Liver (tissue), 3 donors: ENCODE data around the gene VDAC1.
"Not testable (repeated sequence)": the region's sequence is repeated elsewhere in the genome, so short reads cannot be mapped to it uniquely, and the experiment has no call there.

Experiments
- RAD21 ChIP-seq, 2 donors: IDR thresholded peaks; 2 replicates each; pipeline ENCODE4 v1.6.1; 2016; ENCODE audit warnings: antibody characterized with exemption in 2 of 2, mild to moderate bottlenecking in 2 of 2
- TF ChIP-seq, protein P1 (sequence below): fragments of 150-350 bp; IDR thresholded peaks from 2 replicates; pipeline ENCODE4 v1.5.1; 2017; ENCODE audit warnings: improper control_type of control experiment, low read depth, low read length; ENCODE audit not compliant: missing input control
- donor health status: healthy.
- donor health status: healthy.

- TF ChIP-seq, protein P1, sequence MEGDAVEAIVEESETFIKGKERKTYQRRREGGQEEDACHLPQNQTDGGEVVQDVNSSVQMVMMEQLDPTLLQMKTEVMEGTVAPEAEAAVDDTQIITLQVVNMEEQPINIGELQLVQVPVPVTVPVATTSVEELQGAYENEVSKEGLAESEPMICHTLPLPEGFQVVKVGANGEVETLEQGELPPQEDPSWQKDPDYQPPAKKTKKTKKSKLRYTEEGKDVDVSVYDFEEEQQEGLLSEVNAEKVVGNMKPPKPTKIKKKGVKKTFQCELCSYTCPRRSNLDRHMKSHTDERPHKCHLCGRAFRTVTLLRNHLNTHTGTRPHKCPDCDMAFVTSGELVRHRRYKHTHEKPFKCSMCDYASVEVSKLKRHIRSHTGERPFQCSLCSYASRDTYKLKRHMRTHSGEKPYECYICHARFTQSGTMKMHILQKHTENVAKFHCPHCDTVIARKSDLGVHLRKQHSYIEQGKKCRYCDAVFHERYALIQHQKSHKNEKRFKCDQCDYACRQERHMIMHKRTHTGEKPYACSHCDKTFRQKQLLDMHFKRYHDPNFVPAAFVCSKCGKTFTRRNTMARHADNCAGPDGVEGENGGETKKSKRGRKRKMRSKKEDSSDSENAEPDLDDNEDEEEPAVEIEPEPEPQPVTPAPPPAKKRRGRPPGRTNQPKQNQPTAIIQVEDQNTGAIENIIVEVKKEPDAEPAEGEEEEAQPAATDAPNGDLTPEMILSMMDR: not testable (repeated sequence)
- TF ChIP-seq RAD21 (IDR thresholded peaks at IDR 0.05): not testable (repeated sequence)
These were observed 25.7 kb upstream of the VDAC1 start for GRCh38 chr5:134030303-134030964.
